Measurements from ENCODE around the gene POR.

DNA sequence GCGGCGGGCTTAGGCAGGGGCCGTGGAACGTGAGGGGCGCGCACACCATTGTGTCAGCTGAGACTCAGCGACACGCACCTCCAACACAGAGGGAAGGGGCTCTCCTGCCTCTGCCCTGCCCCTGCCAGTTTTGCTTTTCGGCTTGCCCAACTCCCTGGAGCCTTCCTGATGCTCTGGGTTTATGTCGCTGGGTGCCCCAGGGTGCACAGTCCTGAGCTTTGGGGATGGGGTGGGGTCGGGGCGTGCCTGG, 66.2 kb downstream of the POR start:
- TF ChIP-seq, protein P1, sequence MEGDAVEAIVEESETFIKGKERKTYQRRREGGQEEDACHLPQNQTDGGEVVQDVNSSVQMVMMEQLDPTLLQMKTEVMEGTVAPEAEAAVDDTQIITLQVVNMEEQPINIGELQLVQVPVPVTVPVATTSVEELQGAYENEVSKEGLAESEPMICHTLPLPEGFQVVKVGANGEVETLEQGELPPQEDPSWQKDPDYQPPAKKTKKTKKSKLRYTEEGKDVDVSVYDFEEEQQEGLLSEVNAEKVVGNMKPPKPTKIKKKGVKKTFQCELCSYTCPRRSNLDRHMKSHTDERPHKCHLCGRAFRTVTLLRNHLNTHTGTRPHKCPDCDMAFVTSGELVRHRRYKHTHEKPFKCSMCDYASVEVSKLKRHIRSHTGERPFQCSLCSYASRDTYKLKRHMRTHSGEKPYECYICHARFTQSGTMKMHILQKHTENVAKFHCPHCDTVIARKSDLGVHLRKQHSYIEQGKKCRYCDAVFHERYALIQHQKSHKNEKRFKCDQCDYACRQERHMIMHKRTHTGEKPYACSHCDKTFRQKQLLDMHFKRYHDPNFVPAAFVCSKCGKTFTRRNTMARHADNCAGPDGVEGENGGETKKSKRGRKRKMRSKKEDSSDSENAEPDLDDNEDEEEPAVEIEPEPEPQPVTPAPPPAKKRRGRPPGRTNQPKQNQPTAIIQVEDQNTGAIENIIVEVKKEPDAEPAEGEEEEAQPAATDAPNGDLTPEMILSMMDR (IDR thresholded peaks at IDR 0.05; ENCODE audit: poor library complexity), result no peak
- TF ChIP-seq EZH2phosphoT487 (IDR thresholded peaks at IDR 0.05; ENCODE audit: low read depth, severe bottlenecking, unreplicated experiment), result no peak
